CD4-positive, alpha-beta T cell (primary cell): Measurements from ENCODE around the gene RBX1. TPM values are rescaled to one million over a fixed set of nuclear protein-coding genes. Genes with fewer than 3 reads are reported as not detected.

Source experiments
- ATAC-seq: fragments of 200-7000 bp; cut with Tn5 transposase; one replicate; pipeline ENCODE4 v1.10.0; 2022; ENCODE audit warnings: mild to moderate bottlenecking; ENCODE audit not compliant: poor library complexity
- CTCF ChIA-PET: fragments of 350-600 bp; sonication (Branson Sonifier 250); formaldehyde crosslinking; loops from one replicate; lab custom pipeline; 2021; ENCODE audit warnings: antibody characterized with exemption, inconsistent platforms; lab: Charles Lee
- POLR2A ChIA-PET: fragments of 350-600 bp; sonication (Branson Sonifier 250); formaldehyde crosslinking; loops from one replicate; lab custom pipeline; 2021; ENCODE audit warnings: antibody characterized with exemption, inconsistent platforms; lab: Charles Lee
- DNase-seq, 14 experiments: peaks; one replicate each; pipeline ENCODE4 v3.0.0-alpha.2; 2013 to 2020; ENCODE audit warnings: mixed read lengths in 2 of 14
- H3K27ac ChIP-seq, 2 donors: one replicate each; pipeline versions ENCODE4 v1.5.1 to v1.7.0; 2013; ENCODE audit warnings: low read length in 2 of 2, low read depth in 1 of 2, mild to moderate bottlenecking in 1 of 2
- H3K27me3 ChIP-seq, 2 experiments: 1 replicate in 1 of 2; 2 replicates in 1 of 2; pipeline versions ENCODE4 v1.6.1 to v1.7.0; 2013; ENCODE audit warnings: low read length in 2 of 2, control low read depth in 1 of 2, mild to moderate bottlenecking in 1 of 2, moderate library complexity in 1 of 2; ENCODE audit not compliant: insufficient read depth in 2 of 2, control insufficient read depth in 1 of 2
- H3K36me3 ChIP-seq: one replicate; pipeline ENCODE4 v1.6.1; 2013; ENCODE audit warnings: low read length, control low read depth; ENCODE audit not compliant: insufficient read depth
- H3K4me1 ChIP-seq: one replicate; pipeline ENCODE4 v1.6.1; 2013; ENCODE audit warnings: low read length, control low read depth; ENCODE audit not compliant: insufficient read depth
- H3K4me3 ChIP-seq: one replicate; pipeline ENCODE4 v1.5.1; 2013; ENCODE audit warnings: mild to moderate bottlenecking, low read length, moderate library complexity
- H3K9me3 ChIP-seq, 2 experiments: 1 replicate in 1 of 2; 2 replicates in 1 of 2; pipeline versions ENCODE4 v1.6.1 to v1.7.0; 2013; ENCODE audit warnings: low read length in 2 of 2, mild to moderate bottlenecking in 2 of 2, control low read depth in 1 of 2, moderate library complexity in 1 of 2; ENCODE audit not compliant: control insufficient read depth in 1 of 2, insufficient read depth in 1 of 2
- H3K27ac Mint-ChIP-seq: one replicate; pipeline ENCODE4 v1.8.0; 2020; ENCODE audit warnings: mixed read lengths
- H3K27me3 Mint-ChIP-seq: one replicate; pipeline ENCODE4 v1.8.0; 2021; ENCODE audit warnings: mixed read lengths
- H3K36me3 Mint-ChIP-seq: one replicate; pipeline ENCODE4 v1.8.0; 2021; ENCODE audit warnings: low read depth, mixed read lengths
- H3K4me1 Mint-ChIP-seq: one replicate; pipeline ENCODE4 v1.8.0; 2021; ENCODE audit warnings: low read depth, mixed read lengths
- H3K4me3 Mint-ChIP-seq: one replicate; pipeline ENCODE4 v1.8.0; 2020; ENCODE audit warnings: mild to moderate bottlenecking, mixed read lengths
- H3K9me3 Mint-ChIP-seq: one replicate; pipeline ENCODE4 v1.8.0; 2020; ENCODE audit warnings: mixed read lengths
- CTCF ChIP-seq: fragments of 200-600 bp; IDR thresholded peaks from one replicate; pipeline ENCODE4 v1.8.0; 2022; ENCODE audit warnings: antibody characterized with exemption, mild to moderate bottlenecking
- intact Hi-C, 2 experiments: fragments of 100-400 bp; cut with DNase I in 1 of 2; cut with micrococcal nuclease in 1 of 2; formaldehyde crosslinking; loops; one replicate each; pipeline versions ENCODE4 v1.15.1 to v1.9.0; 2023 to 2025; cut with DNase I, micrococcal nuclease
- total RNA-seq, 174 experiments: library from RNA in 2 of 174; stranded (reverse) in 2 of 174; gene quantifications; one replicate each; pipeline ENCODE4 v1.2.3 and lab custom pipeline; 2021 to 2026

The RBX1 gene
- total RNA-seq, 2 experiments from 2014 or later, result 19.8 to 21.6 TPM

GRCh38 chr22:40932396-40932795, 18.8 kb upstream of the RBX1 start:
- Histone ChIP-seq H3K27me3 (no peaks in the 10 kb centered on the region), H3K4me3 (no peak overlapping the region), H3K4me1 (no peaks in the 10 kb centered on the region), H3K27ac (no peak overlapping the region), H3K36me3 (peaks cover 9% of the 10 kb centered on the region), H3K9me3 (no peaks in the 10 kb centered on the region)
- Mint-ChIP-seq H3K9me3 (no peaks in the 10 kb centered on the region), H3K27me3 (no peaks in the 10 kb centered on the region), H3K27ac (no peak overlapping the region), H3K4me3 (no peak overlapping the region), H3K4me1 (no peaks in the 10 kb centered on the region), H3K36me3 (peaks cover 30% of the 10 kb centered on the region)
- ChIA-PET POLR2A (no interaction called here), CTCF (interaction anchor here (2.4 kb wide), 1 partner anchor 9 kb away, joined by 9 read pairs; no protein-coding TSS in a partner anchor)
- no peak for DNase-seq
- intact Hi-C loops, result no loop called here
- no peak for TF ChIP-seq CTCF
- ATAC-seq, result no peak

- Mint-ChIP-seq H3K36me3 (no peaks in the 10 kb centered on the region), H3K4me1 (no peaks in the 10 kb centered on the region), H3K27ac (no peak overlapping the region), H3K27me3 (no peaks in the 10 kb centered on the region), H3K9me3 (no peaks in the 10 kb centered on the region), H3K4me3 (no peak overlapping the region)
- no peak for ATAC-seq
- TF ChIP-seq CTCF, result no peak
- H3K9me3 ChIP-seq, result no peaks in the 10 kb centered on the region
- no peaks in the 10 kb centered on the region for H3K27me3 ChIP-seq
- H3K4me1 ChIP-seq, result no peaks in the 10 kb centered on the region
- no peak overlapping the region for H3K27ac ChIP-seq
- H3K4me3 ChIP-seq, result no peak overlapping the region
- POLR2A ChIA-PET, result no interaction called here
- intact Hi-C loops, result no loop called here
- no peaks in the 10 kb centered on the region for H3K36me3 ChIP-seq
- CTCF ChIA-PET, result no interaction called here
- DNase-seq, result no peak
Observed at GRCh38 chr22:40939202-40939601, 12.0 kb upstream of the RBX1 start.

GRCh38 chr22:40951795-40952605, 822 bp downstream of the RBX1 start:
- ATAC-seq (peak; percentile 2), DNase-seq (peak in 3 of 14 experiments; percentile 12 to 49 (median 39))
- Histone ChIP-seq H3K9me3 (no peaks in the 10 kb centered on the region), H3K27me3 (no peaks in the 10 kb centered on the region), H3K4me1 (peaks cover 34% of the 10 kb centered on the region), H3K27ac (peak overlapping the region; percentile 91 to 99), H3K36me3 (peaks cover 32% of the 10 kb centered on the region), H3K4me3 (peak overlapping the region; percentile 69)
- Mint-ChIP-seq H3K36me3 (peaks cover 50% of the 10 kb centered on the region), H3K9me3 (no peaks in the 10 kb centered on the region), H3K27ac (peak overlapping the region; percentile 98), H3K4me1 (peaks cover 40% of the 10 kb centered on the region), H3K4me3 (peak overlapping the region; percentile 95), H3K27me3 (no peaks in the 10 kb centered on the region)
- no peak for TF ChIP-seq CTCF
- intact Hi-C loops, result loop anchor here (1.0 to 5.0 kb wide), 11 partner anchors 29 to 429 kb away; partner anchors contain the start of genes ST13 (in 2 of the 2), L3MBTL2 (in 1 of the 2), RANGAP1 (in 1 of the 2) and TEF (in 1 of the 2)
- CTCF ChIA-PET, result interaction anchor here (0.6 to 2.5 kb wide), 5 partner anchors 29 to 1163 kb away, joined by 3 to 10 read pairs (median 3); partner anchors contain the start of gene EP300
- POLR2A ChIA-PET, result interaction anchor here (0.6 to 4.8 kb wide), 33 partner anchors 8 to 1432 kb away, joined by 3 to 187 read pairs (median 6); partner anchors contain the start of genes ACO2, ATF4, EP300 and NDUFA6
